IMR-90 (cell line): ENCODE results near the gene PTCH2. TPM values are rescaled to one million over a fixed set of nuclear protein-coding genes. Genes with fewer than 3 reads are reported as not detected.

Source experiments
- ATAC-seq: fragments of 200-7000 bp; cut with Tn5 transposase; 2 replicates; pipeline ENCODE4 v1.9.1; 2020; ENCODE audit warnings: low read depth, mild to moderate bottlenecking, moderate library complexity
- BruUV-seq: library from RNA; stranded (reverse); fragments of 400-500 nt; replicated peaks from 2 replicates; lab custom pipeline; 2021; lab: Mats Ljungman, UMichigan
- CTCF ChIA-PET: fragments of 300-600 bp; formaldehyde crosslinking; extraction: SDS; loops from one replicate; lab custom pipeline; 2021; ENCODE audit warnings: antibody characterized with exemption; lab: Yijun Ruan, JAX
- POLR2A ChIA-PET: fragments of 300-600 bp; sonication (Branson Sonifier 250); formaldehyde crosslinking; loops from one replicate; lab custom pipeline; 2022; ENCODE audit warnings: antibody characterized with exemption; ENCODE audit not compliant: unreplicated experiment; lab: Charles Lee
- DNase-seq: peaks from one replicate; pipeline ENCODE4 v3.0.0; 2013
- H2AFZ ChIP-seq: replicated peaks from 2 replicates; pipeline ENCODE3; 2013; ENCODE audit warnings: low read length, mild to moderate bottlenecking; ENCODE audit not compliant: poor library complexity
- H2AK5ac ChIP-seq: 2 replicates; pipeline ENCODE4 v1.6.1; 2013; ENCODE audit warnings: low read depth, low read length, inconsistent platforms
- H2AK9ac ChIP-seq: replicated peaks from 2 replicates; pipeline ENCODE3; 2013; ENCODE audit warnings: mild to moderate bottlenecking, low read depth, low read length, moderate library complexity; ENCODE audit not compliant: poor library complexity
- H2BK120ac ChIP-seq: 2 replicates; pipeline ENCODE4 v1.6.1; 2013; ENCODE audit warnings: low read depth, low read length, inconsistent platforms
- H2BK15ac ChIP-seq: 3 replicates; pipeline ENCODE4 v1.6.1; 2013; ENCODE audit warnings: low read depth, low read length, inconsistent platforms
- H2BK20ac ChIP-seq: 2 replicates; pipeline ENCODE4 v1.6.1; 2013; ENCODE audit warnings: low read depth, mild to moderate bottlenecking, inconsistent platforms, low read length, moderate library complexity
- H2BK5ac ChIP-seq: 2 replicates; pipeline ENCODE4 v1.6.1; 2013; ENCODE audit warnings: mild to moderate bottlenecking, low read depth, low read length, inconsistent platforms; ENCODE audit not compliant: poor library complexity, severe bottlenecking
- H3K14ac ChIP-seq: replicated peaks from 2 replicates; pipeline ENCODE4 v1.6.1; 2013; ENCODE audit warnings: low read depth, low read length, inconsistent platforms
- H3K18ac ChIP-seq: 2 replicates; pipeline ENCODE4 v1.6.1; 2013; ENCODE audit warnings: low read depth, low read length, control low read depth
- H3K23ac ChIP-seq: 2 replicates; pipeline ENCODE4 v1.6.1; 2013; ENCODE audit warnings: low read depth, low read length, inconsistent platforms
- H3K27ac ChIP-seq: 2 replicates; pipeline ENCODE4 v1.5.1; 2013; ENCODE audit warnings: mild to moderate bottlenecking, control low read depth, low read length; ENCODE audit not compliant: insufficient read depth
- H3K27me3 ChIP-seq: 2 replicates; pipeline ENCODE4 v1.6.1; 2013; ENCODE audit warnings: low read length; ENCODE audit not compliant: control insufficient read depth, insufficient read depth
- H3K36me3 ChIP-seq: 2 replicates; pipeline ENCODE4 v1.6.1; 2013; ENCODE audit warnings: low read length, mixed read lengths; ENCODE audit not compliant: control insufficient read depth, insufficient read depth
- H3K4ac ChIP-seq: 2 replicates; pipeline ENCODE4 v1.6.1; 2013; ENCODE audit warnings: low read depth, low read length, inconsistent platforms
- H3K4me1 ChIP-seq: 2 replicates; pipeline ENCODE4 v1.6.1; 2013; ENCODE audit warnings: low read length, mixed read lengths; ENCODE audit not compliant: control insufficient read depth, insufficient read depth
- H3K4me2 ChIP-seq: 2 replicates; pipeline ENCODE4 v1.6.1; 2013; ENCODE audit warnings: low read depth, mild to moderate bottlenecking, control low read depth, low read length, moderate library complexity
- H3K4me3 ChIP-seq: 2 replicates; pipeline ENCODE4 v1.5.1; 2013; ENCODE audit warnings: low read depth, mild to moderate bottlenecking, control low read depth, low read length, moderate library complexity; ENCODE audit not compliant: insufficient read depth
- H3K56ac ChIP-seq: 2 replicates; pipeline ENCODE4 v1.6.1; 2013; ENCODE audit warnings: low read length, inconsistent platforms; ENCODE audit not compliant: insufficient read depth; ENCODE audit errors: extremely low read depth
- H3K79me1 ChIP-seq, 2 experiments: 2 replicates each; pipeline ENCODE4 v1.6.1; 2013; ENCODE audit warnings: low read length in 2 of 2, inconsistent platforms in 1 of 2, low read depth in 1 of 2
- H3K9ac ChIP-seq: 2 replicates; pipeline ENCODE4 v1.6.1; 2013; ENCODE audit warnings: low read depth, low read length, control low read depth
- H3K9me1 ChIP-seq: 2 replicates; pipeline ENCODE4 v1.6.1; 2013; ENCODE audit warnings: low read length, inconsistent platforms; ENCODE audit not compliant: insufficient read depth
- H3K9me3 ChIP-seq: 2 replicates; pipeline ENCODE4 v1.6.1; 2013; ENCODE audit warnings: low read length; ENCODE audit not compliant: control insufficient read depth, insufficient read depth
- H4K20me1 ChIP-seq: 2 replicates; pipeline ENCODE4 v1.6.1; 2013; ENCODE audit warnings: low read length, inconsistent platforms; ENCODE audit not compliant: insufficient read depth
- H4K5ac ChIP-seq: 2 replicates; pipeline ENCODE4 v1.6.1; 2013; ENCODE audit warnings: mild to moderate bottlenecking, low read depth, low read length, control low read depth
- H4K8ac ChIP-seq, 2 experiments: 2 replicates each; pipeline ENCODE4 v1.6.1; 2013; ENCODE audit warnings: low read depth in 2 of 2, low read length in 2 of 2, control low read depth in 1 of 2, inconsistent platforms in 1 of 2
- H4K91ac ChIP-seq: 2 replicates; pipeline ENCODE4 v1.6.1; 2013; ENCODE audit warnings: low read depth, low read length, inconsistent platforms; ENCODE audit not compliant: insufficient read depth
- BHLHE40 ChIP-seq: fragments of 150-350 bp; IDR thresholded peaks from 2 replicates; pipeline ENCODE4 v1.6.1; 2016; ENCODE audit warnings: mild to moderate bottlenecking, low read depth, low read length
- CEBPB ChIP-seq: IDR thresholded peaks from 2 replicates; pipeline ENCODE4 v1.6.1; 2012; ENCODE audit warnings: low read depth, low read length, improper control_type of control experiment
- FOS ChIP-seq: fragments of 150-350 bp; IDR thresholded peaks from 2 replicates; pipeline ENCODE4 v1.6.1; 2016; ENCODE audit warnings: low read depth, low read length
- MAFK ChIP-seq: IDR thresholded peaks from 2 replicates; pipeline ENCODE4 v1.6.1; 2012; ENCODE audit warnings: low read depth, low read length, improper control_type of control experiment
- POLR2A ChIP-seq: IDR thresholded peaks from 2 replicates; pipeline ENCODE4 v1.6.1; 2012; ENCODE audit warnings: mild to moderate bottlenecking, low read depth, low read length
- RAD21 ChIP-seq: IDR thresholded peaks from 2 replicates; pipeline ENCODE4 v1.6.1; 2012; ENCODE audit warnings: low read length, improper control_type of control experiment
- RCOR1 ChIP-seq: IDR thresholded peaks from 2 replicates; pipeline ENCODE4 v1.6.1; 2012; ENCODE audit warnings: mild to moderate bottlenecking, low read length, improper control_type of control experiment; ENCODE audit not compliant: insufficient replicate concordance
- RFX5 ChIP-seq: IDR thresholded peaks from 2 replicates; pipeline ENCODE4 v1.8.0; 2012; ENCODE audit warnings: low read depth, mild to moderate bottlenecking, low read length, moderate library complexity
- SMC3 ChIP-seq: fragments of 150-350 bp; IDR thresholded peaks from 2 replicates; pipeline ENCODE4 v1.6.1; 2016; ENCODE audit warnings: low read depth, mild to moderate bottlenecking, antibody characterized with exemption, low read length, moderate library complexity
- WGBS, 2 experiments: methylation state at CpG; one replicate each; pipeline versions ENCODE4 v1.1.5 to v1.1.7; 2013; ENCODE audit warnings: missing lambda C conversion rate in 2 of 2; ENCODE audit not compliant: insufficient read length in 1 of 2; ENCODE audit errors: extremely low coverage in 2 of 2; 5-methylcytosine and 5-hydroxymethylcytosine counted together
- dilution Hi-C: fragments of 300-500 bp; cut with HindIII; formaldehyde crosslinking; loops from one replicate; pipeline ENCODE4 v1.14.3; 2018; ENCODE audit warnings: low sequenced_read_pairs; ENCODE audit not compliant: unreplicated experiment
- in situ Hi-C: fragments of 300-500 bp; cut with MboI; formaldehyde crosslinking; loops from 3 replicates; pipeline ENCODE4 v1.14.3; 2019; ENCODE audit warnings: low sequenced_read_pairs, inconsistent platforms, mixed read lengths
- intact Hi-C: fragments of 100-400 bp; cut with micrococcal nuclease; formaldehyde crosslinking; loops from 2 replicates; pipeline ENCODE4 v1.10.0; 2022
- polyA plus RNA-seq, 3 experiments: library from polyadenylated mRNA; depleted of rRNA; stranded (reverse); fragments of >200 nt; gene quantifications; 2 replicates each; pipeline ENCODE4 v1.2.3, GENCODE V29; 2012; ENCODE audit warnings: low replicate concordance in 1 of 3
- total RNA-seq: library from RNA; depleted of rRNA; stranded (reverse); fragments of >200 nt; gene quantifications from 2 replicates; pipeline ENCODE4 v1.2.3, GENCODE V29; 2012
- TF ChIP-seq, protein P1 (sequence below): conservative IDR thresholded peaks from 2 replicates; pipeline ENCODE4 v1.5.1; 2012; ENCODE audit warnings: mild to moderate bottlenecking, low read depth, low read length, improper control_type of control experiment

Gene PTCH2
- total and polyA plus RNA-seq, 2 of the 4 experiments (the other 2 are of a cell fraction): under 0.01 to 0.56 TPM

DNA sequence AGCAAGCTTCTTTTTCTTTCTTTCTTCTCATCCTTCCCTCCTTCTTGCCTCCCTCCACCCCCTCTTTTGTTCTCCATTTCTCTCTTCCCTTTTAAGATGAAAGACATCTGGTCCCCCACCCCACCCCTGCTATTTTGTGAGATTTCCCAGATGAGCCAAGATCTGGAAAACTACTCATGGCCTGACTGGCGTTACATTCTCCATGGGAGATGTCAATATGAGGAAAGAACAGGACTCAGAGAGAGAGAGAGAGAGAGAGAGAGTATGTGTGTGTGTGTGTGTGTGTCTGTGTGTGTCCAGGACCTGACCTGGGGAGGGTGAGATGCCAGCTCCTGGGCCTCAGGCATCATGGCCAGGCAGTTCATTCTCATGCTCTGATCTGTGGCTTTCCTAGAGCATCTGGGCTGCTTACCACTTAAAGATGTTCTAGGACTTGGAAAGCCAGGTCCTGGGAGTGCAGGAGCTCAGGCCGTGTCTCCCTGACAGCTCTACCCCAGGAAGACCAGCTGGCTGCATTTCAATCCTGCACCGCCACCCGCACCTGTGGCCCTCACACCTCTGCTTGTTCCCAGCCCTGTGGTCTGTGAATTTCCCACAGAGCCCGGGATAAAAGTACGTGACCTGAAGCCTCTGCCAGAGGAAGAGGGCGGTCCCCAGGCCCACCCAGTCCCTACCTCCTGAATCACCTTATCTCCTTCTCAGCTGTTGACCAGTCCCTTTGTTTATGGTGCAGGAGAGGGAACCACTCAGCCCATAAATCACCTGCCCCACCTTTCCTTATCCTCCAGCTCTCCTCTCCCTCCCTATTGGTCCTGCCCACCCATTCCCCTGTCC is 51.9 kb downstream of the PTCH2 start:
- H2AFZ ChIP-seq: no peak overlapping the region
- dilution Hi-C loops (no loop called here), in situ Hi-C loops (no loop called here), intact Hi-C loops (loop anchor here (5.0 kb wide), 1 partner anchor 221 kb away; the partner anchor contains the start of genes HECTD3 and UROD)
- H4K20me1 ChIP-seq: no peaks in the 10 kb centered on the region
- H3K14ac ChIP-seq: no peak overlapping the region
- no peak overlapping the region for H3K9ac ChIP-seq
- DNase-seq (no peak), ATAC-seq (no peak)
- H2BK120ac ChIP-seq: no peak overlapping the region
- no peak overlapping the region for H2AK5ac ChIP-seq
- POLR2A ChIA-PET: no interaction called here
- TF ChIP-seq FOS (no peak), BHLHE40 (no peak), POLR2A (no peak), RAD21 (no peak), RFX5 (no peak), CEBPB (no peak), SMC3 (no peak), MAFK (no peak), RCOR1 (no peak)
- TF ChIP-seq, protein P1, sequence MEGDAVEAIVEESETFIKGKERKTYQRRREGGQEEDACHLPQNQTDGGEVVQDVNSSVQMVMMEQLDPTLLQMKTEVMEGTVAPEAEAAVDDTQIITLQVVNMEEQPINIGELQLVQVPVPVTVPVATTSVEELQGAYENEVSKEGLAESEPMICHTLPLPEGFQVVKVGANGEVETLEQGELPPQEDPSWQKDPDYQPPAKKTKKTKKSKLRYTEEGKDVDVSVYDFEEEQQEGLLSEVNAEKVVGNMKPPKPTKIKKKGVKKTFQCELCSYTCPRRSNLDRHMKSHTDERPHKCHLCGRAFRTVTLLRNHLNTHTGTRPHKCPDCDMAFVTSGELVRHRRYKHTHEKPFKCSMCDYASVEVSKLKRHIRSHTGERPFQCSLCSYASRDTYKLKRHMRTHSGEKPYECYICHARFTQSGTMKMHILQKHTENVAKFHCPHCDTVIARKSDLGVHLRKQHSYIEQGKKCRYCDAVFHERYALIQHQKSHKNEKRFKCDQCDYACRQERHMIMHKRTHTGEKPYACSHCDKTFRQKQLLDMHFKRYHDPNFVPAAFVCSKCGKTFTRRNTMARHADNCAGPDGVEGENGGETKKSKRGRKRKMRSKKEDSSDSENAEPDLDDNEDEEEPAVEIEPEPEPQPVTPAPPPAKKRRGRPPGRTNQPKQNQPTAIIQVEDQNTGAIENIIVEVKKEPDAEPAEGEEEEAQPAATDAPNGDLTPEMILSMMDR: no peak
- 33% methylated on average over 2 of the region's 7 CpGs; no CpG with 5 or more reads in 1 of the 2 experiments for WGBS, 2 experiments
- H4K91ac ChIP-seq: no peak overlapping the region
- no peak overlapping the region for H3K23ac ChIP-seq
- no peak overlapping the region for H3K4me3 ChIP-seq
- H2BK5ac ChIP-seq: no peak overlapping the region
- peaks cover 3% of the 10 kb centered on the region; the same call in 1 of the 2 replicates for H3K4me1 ChIP-seq
- H3K27me3 ChIP-seq: peaks cover 2% of the 10 kb centered on the region; the same call in 1 of the 2 replicates
- H2BK20ac ChIP-seq: no peak overlapping the region
- BruUV-seq: no TSS peak
- no peak overlapping the region for H3K27ac ChIP-seq
- no peak overlapping the region for H2BK15ac ChIP-seq
- H4K5ac ChIP-seq: no peak overlapping the region
- H3K18ac ChIP-seq: no peak overlapping the region
- no peak overlapping the region for H2AK9ac ChIP-seq
- no peak overlapping the region for H4K8ac ChIP-seq
- no peaks in the 10 kb centered on the region for H3K9me1 ChIP-seq
- CTCF ChIA-PET: interaction anchor here (1.4 kb wide), 1 partner anchor 9 kb away, joined by 4 read pairs; the partner anchor contains the start of gene PLK3
- H3K4me2 ChIP-seq: no peak overlapping the region
- no peaks in the 10 kb centered on the region for H3K9me3 ChIP-seq
- no peaks in the 10 kb centered on the region for H3K36me3 ChIP-seq
- H3K4ac ChIP-seq: no peak overlapping the region
- no peaks in the 10 kb centered on the region for H3K79me1 ChIP-seq
- no peak overlapping the region for H3K56ac ChIP-seq
